ENCODE data around the gene AP1M1. TPM values are rescaled to one million over a fixed set of nuclear protein-coding genes. Genes with fewer than 3 reads are reported as not detected.
A peak's percentile ranks its signal among the peaks of the same experiment; 100 is the strongest.

Gene AP1M1
- total RNA-seq, 6 donors from 2014 or later, result 45.7 to 87.7 (median 62.5) TPM

DNA sequence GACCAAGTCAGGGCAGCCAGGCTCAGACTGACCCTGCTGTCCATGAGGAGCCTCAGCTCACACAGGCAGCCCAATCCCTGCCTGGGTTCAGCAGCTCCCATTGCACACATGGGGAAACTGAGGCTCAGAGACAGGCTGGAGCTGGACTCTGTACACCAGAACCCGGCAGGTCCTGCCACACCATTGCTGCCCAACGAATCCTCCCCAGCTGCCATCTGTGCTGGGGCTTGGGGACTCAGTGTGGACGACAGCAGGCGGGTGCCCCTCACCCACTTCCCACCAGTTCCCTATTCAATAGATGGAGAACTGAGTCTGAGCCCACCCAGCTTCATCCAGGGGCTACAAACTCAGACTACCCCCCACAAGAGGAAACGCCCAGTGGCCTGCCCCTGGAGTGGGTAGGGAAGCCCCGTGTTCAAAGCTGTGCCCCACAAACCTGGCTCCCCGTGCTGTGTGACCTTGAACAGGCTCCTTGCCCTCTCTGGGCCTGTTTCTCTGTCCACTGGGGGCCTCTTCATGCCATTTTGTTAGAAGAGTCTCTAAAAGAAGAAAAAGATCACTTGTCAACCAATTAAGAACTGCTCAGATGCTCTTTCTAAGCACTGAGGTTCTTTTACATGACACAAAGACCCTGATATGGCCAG, 50.8 kb downstream of the AP1M1 start:
- no peaks in the 10 kb centered on the region for H3K36me3 ChIP-seq
- H3K9me3 ChIP-seq, result no peaks in the 10 kb centered on the region
- ATAC-seq (ENCODE audit: low FRiP score in 2 of 2) (no peak), DNase-seq (no peak)
- H3K4me1 ChIP-seq, result peaks cover 17 to 27% (median 21%) of the 10 kb centered on the region in 4 donors
- H3K4me3 ChIP-seq, result no peak overlapping the region
- H3K27me3 ChIP-seq, result no peaks in the 10 kb centered on the region
- TF ChIP-seq, protein P1, sequence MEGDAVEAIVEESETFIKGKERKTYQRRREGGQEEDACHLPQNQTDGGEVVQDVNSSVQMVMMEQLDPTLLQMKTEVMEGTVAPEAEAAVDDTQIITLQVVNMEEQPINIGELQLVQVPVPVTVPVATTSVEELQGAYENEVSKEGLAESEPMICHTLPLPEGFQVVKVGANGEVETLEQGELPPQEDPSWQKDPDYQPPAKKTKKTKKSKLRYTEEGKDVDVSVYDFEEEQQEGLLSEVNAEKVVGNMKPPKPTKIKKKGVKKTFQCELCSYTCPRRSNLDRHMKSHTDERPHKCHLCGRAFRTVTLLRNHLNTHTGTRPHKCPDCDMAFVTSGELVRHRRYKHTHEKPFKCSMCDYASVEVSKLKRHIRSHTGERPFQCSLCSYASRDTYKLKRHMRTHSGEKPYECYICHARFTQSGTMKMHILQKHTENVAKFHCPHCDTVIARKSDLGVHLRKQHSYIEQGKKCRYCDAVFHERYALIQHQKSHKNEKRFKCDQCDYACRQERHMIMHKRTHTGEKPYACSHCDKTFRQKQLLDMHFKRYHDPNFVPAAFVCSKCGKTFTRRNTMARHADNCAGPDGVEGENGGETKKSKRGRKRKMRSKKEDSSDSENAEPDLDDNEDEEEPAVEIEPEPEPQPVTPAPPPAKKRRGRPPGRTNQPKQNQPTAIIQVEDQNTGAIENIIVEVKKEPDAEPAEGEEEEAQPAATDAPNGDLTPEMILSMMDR (IDR thresholded peaks at IDR 0.05), result no peak
- TF ChIP-seq POLR2AphosphoS5 (IDR thresholded peaks at IDR 0.05) (no peak), POLR2A (IDR thresholded peaks at IDR 0.05) (no peak), EP300 (IDR thresholded peaks at IDR 0.05) (no peak)
- 80 to 89% methylated on average over 3 of the region's 7 CpGs for WGBS, 2 donors
- H3K27ac ChIP-seq, result peak overlapping the region in 2 of 4 donors; percentile 21 to 49

DNA sequence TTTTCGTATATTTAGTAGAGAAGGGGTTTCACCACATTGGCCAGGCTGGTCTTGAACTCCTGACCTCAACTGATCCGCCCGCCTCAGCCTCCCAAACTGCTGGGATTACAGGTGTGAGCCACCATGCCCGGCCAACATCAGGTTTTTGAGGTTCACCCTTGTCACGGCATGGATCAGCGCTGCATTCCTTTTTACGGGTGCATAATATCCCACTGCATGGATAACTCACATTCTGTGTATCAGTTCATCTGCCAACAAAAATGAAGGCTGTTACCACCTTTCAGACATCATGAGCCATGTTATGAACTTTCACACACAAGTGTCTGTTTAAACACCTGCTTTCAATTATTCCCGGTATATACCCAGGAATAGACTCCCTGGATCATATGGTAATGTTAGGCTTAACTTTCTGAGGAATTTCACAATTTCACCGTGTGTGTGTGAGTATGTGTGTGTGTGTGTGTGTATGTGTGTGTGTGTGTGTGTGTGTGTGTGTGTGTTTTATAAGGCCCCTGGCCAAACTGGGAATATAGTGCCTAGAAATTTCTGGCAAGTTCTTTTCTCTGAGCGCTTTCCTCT, 52.2 kb downstream of the AP1M1 start:
- H3K27me3 ChIP-seq, result no peaks in the 10 kb centered on the region
- no peak overlapping the region for H3K4me3 ChIP-seq
- H3K9me3 ChIP-seq, result no peaks in the 10 kb centered on the region
- 83 to 86% methylated on average over 10 of the region's 10 CpGs for WGBS, 2 donors
- H3K4me1 ChIP-seq, result peaks cover 21 to 36% (median 25%) of the 10 kb centered on the region in 4 donors
- no peak overlapping the region for H3K27ac ChIP-seq
- H3K36me3 ChIP-seq, result no peaks in the 10 kb centered on the region
- no peak for DNase-seq
- TF ChIP-seq, protein P1 (IDR thresholded peaks at IDR 0.05), result no peak
- TF ChIP-seq POLR2A (IDR thresholded peaks at IDR 0.05) (no peak), POLR2AphosphoS5 (IDR thresholded peaks at IDR 0.05) (no peak), EP300 (IDR thresholded peaks at IDR 0.05) (no peak)
- no peak for ATAC-seq (ENCODE audit: low FRiP score in 2 of 2)

DNA sequence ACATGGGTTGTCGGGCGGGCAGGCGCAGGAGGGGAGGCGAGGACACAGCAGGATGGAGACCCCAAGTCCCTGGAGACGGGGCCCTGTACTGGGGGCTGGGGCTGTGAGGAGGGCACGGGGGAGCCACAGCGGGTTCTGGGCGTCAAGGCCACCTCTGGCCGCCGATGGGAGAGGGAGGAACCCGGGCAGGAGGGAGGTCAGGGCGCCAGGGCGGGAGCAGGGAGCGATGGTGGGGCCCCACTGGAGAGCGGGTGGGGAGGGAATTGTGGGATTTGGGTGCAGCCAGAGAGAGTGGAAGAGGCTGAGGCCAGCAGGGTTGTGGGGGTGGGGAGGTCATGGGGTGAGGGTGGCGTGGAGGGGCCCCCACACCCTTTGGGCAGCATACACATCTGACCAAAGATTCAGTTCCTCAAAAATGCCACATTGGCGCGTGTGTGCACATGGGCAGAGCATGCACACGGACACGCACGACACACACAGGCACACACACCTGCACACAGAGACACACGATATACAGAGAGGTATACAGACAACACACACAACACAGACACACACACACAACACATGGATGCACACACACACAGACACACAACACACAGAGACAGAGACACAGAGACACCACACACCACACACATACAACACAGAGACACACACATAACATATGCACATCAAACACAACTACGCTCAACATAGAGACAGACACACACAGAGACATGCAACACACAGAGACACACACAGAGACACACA, 54.9 kb downstream of the AP1M1 start:
- peak; percentile 9 to 64 for ATAC-seq (ENCODE audit: low FRiP score in 2 of 2)
- 83 to 91% methylated on average over 14 to 23 of the region's 23 CpGs for WGBS, 2 donors

DNA sequence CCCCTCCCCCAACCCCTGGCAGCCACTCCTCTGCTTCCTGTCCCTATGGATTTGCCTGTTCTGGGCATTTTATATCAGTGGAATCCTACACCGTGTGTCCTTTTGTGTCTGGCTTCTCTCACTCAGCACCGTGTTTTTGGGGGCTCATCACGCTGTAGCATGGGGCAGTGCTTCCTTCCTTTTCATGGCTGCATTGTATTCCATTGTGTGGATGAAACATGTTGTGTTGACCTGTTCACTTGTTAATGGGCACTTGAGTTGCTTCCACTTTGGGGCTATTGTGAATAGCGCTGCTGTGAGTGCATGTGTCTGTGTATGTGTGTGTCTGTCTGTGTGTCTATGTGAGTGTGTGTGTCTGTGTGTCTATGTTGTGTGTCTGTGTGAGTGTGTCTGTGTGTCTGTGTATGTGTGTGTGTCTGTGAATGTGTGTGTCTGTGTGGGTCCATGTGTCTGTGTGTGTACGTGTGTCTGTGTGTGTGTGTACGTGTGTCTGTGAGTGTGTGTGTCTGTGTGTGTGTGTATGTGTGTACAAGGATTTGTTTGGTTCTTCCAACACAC, 57.2 kb downstream of the AP1M1 start:
- TF ChIP-seq POLR2AphosphoS5 (IDR thresholded peaks at IDR 0.05) (no peak), POLR2A (IDR thresholded peaks at IDR 0.05) (no peak), EP300 (IDR thresholded peaks at IDR 0.05) (no peak)
- TF ChIP-seq, protein P1 (IDR thresholded peaks at IDR 0.05), result no peak
- no peak for DNase-seq
- H3K27ac ChIP-seq, result peak overlapping the region; percentile 45 to 93 (median 52)
- no peak overlapping the region for H3K4me3 ChIP-seq
- 88 to 97% methylated on average over 6 of the region's 6 CpGs for WGBS, 2 donors
- no peak for ATAC-seq (ENCODE audit: low FRiP score in 2 of 2)
- no peaks in the 10 kb centered on the region for H3K36me3 ChIP-seq
- peaks cover 28 to 43% (median 34%) of the 10 kb centered on the region in 4 donors for H3K4me1 ChIP-seq
- H3K9me3 ChIP-seq, result no peaks in the 10 kb centered on the region
- H3K27me3 ChIP-seq, result no peaks in the 10 kb centered on the region

More for the DNA sequence above, 54.9 kb downstream of the AP1M1 start:
- H3K36me3 ChIP-seq, result no peaks in the 10 kb centered on the region
- TF ChIP-seq, protein P1 (IDR thresholded peaks at IDR 0.05), result no peak
- TF ChIP-seq POLR2AphosphoS5 (IDR thresholded peaks at IDR 0.05), result no peak
- no peak for TF ChIP-seq POLR2A (IDR thresholded peaks at IDR 0.05)
- no peak for TF ChIP-seq EP300 (IDR thresholded peaks at IDR 0.05)
- H3K9me3 ChIP-seq, result no peaks in the 10 kb centered on the region
- H3K4me1 ChIP-seq, result peaks cover 19 to 31% (median 23%) of the 10 kb centered on the region in 4 donors
- H3K27me3 ChIP-seq, result no peaks in the 10 kb centered on the region
- no peak overlapping the region for H3K4me3 ChIP-seq
- H3K27ac ChIP-seq, result peak overlapping the region in 3 of 4 donors; percentile 22 to 93 (median 27)
- peak; percentile 36 to 75 for DNase-seq
